HL-60 (cell line): ENCODE data around the gene BSN.
"Not testable (repeated sequence)": the region's sequence is repeated elsewhere in the genome, so short reads cannot be mapped to it uniquely, and the experiment has no call there.

Experiments
- POLR2AphosphoS5 ChIP-seq: IDR thresholded peaks from 2 replicates; pipeline ENCODE4 v1.6.1; 2012; ENCODE audit warnings: low read depth
- TF ChIP-seq, protein P1 (sequence below): IDR thresholded peaks from one replicate; pipeline ENCODE4 v1.5.1; 2011; ENCODE audit warnings: low read length, control low read depth, inconsistent platforms; ENCODE audit not compliant: insufficient read depth
- TF ChIP-seq, protein P2 (sequence below): IDR thresholded peaks from 2 replicates; pipeline ENCODE4 v1.6.1; 2012; ENCODE audit warnings: low read depth; ENCODE audit not compliant: insufficient replicate concordance

DNA sequence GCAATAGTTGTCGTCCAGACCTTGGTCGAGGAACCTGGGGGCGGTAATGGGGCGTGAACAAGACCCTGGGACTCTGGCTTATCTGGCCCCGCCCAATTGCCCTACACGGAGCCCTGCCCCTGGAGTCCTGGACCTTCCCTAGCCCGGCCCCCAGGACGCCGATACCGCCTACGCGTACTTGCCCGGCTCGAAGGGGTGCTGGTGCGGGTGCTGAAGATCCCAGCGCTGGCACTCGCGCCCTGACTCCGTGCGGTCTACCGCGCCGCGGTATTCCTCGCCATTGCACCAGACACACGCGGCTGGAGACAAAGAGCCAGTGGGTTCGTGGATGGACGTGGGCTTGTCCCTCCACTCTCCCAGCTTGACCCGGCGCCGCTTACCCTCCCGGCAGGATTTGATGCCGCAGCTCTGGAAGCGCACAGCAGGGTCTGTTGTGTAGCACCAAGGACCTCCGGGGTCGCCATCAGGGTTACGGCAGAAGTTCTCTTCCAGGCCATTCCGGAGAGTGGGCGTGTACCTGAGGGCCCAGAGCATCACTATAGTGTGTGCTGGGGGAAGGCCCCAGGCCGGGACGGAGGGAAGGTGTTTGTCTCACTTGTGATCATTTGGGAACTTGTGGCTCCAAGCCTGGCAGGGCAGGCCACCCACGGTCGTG, 132.6 kb downstream of the BSN start:
- TF ChIP-seq, protein P1, sequence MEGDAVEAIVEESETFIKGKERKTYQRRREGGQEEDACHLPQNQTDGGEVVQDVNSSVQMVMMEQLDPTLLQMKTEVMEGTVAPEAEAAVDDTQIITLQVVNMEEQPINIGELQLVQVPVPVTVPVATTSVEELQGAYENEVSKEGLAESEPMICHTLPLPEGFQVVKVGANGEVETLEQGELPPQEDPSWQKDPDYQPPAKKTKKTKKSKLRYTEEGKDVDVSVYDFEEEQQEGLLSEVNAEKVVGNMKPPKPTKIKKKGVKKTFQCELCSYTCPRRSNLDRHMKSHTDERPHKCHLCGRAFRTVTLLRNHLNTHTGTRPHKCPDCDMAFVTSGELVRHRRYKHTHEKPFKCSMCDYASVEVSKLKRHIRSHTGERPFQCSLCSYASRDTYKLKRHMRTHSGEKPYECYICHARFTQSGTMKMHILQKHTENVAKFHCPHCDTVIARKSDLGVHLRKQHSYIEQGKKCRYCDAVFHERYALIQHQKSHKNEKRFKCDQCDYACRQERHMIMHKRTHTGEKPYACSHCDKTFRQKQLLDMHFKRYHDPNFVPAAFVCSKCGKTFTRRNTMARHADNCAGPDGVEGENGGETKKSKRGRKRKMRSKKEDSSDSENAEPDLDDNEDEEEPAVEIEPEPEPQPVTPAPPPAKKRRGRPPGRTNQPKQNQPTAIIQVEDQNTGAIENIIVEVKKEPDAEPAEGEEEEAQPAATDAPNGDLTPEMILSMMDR, result not testable (repeated sequence)
- TF ChIP-seq, protein P2, sequence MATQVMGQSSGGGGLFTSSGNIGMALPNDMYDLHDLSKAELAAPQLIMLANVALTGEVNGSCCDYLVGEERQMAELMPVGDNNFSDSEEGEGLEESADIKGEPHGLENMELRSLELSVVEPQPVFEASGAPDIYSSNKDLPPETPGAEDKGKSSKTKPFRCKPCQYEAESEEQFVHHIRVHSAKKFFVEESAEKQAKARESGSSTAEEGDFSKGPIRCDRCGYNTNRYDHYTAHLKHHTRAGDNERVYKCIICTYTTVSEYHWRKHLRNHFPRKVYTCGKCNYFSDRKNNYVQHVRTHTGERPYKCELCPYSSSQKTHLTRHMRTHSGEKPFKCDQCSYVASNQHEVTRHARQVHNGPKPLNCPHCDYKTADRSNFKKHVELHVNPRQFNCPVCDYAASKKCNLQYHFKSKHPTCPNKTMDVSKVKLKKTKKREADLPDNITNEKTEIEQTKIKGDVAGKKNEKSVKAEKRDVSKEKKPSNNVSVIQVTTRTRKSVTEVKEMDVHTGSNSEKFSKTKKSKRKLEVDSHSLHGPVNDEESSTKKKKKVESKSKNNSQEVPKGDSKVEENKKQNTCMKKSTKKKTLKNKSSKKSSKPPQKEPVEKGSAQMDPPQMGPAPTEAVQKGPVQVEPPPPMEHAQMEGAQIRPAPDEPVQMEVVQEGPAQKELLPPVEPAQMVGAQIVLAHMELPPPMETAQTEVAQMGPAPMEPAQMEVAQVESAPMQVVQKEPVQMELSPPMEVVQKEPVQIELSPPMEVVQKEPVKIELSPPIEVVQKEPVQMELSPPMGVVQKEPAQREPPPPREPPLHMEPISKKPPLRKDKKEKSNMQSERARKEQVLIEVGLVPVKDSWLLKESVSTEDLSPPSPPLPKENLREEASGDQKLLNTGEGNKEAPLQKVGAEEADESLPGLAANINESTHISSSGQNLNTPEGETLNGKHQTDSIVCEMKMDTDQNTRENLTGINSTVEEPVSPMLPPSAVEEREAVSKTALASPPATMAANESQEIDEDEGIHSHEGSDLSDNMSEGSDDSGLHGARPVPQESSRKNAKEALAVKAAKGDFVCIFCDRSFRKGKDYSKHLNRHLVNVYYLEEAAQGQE, result not testable (repeated sequence)
- TF ChIP-seq POLR2AphosphoS5, result not testable (repeated sequence)
